HG02943 (cell line): ENCODE results near the gene FBLN5.

Experiments used
- ATAC-seq: cut with Tn5 transposase; IDR thresholded peaks from one replicate; pipeline ENCODE4 v1.9.1; 2021; ENCODE audit warnings: mild to moderate bottlenecking, low read depth, moderate library complexity; ENCODE audit not compliant: unreplicated experiment

Gene FBLN5

DNA sequence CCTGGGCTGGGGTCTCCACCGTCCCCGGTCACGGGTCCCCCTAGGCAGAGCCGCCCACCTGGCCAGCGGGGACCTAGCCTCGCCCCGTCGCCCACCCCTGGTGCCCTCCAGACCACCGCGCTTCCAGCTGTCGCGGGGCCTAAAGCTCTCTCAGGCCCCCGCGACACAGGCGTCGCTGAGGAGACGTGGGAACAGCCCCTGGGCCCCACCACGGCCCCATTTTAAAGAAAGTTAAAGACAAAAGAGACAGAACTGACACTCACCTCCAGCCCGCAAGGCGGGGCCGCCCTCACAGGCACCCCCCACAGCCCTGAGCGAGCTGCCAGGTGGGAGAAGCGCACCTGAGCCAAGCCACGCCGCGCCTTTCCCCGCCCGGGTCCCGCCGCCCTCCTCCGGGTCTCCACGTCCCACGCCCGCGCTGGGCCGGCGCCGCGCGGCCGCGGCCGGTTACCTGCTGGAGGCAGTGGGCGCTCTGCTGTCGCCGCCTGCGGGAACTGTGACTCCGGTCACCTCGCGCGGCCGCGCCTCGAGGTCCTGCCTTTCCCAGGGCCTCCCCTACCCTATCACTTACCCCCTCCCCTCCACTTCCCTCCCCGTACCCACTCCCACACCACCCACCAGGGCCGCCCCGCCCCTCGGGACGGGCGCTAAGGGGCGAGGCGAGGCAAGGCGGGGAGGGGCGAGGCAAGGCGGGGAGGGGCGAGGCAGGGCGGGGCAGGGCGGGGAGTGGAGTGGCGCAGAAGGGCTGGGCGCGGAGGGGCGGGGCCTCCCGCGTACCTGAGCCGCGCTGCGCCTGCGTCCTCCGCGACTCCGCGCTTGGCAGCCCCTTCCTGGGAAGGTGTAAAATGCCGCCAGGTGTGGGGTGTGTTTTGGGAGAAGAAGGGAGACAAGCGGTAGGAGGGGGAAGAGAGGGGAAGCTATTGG is 111.3 kb downstream of the FBLN5 start:
- ATAC-seq, result peak; percentile 70

DNA sequence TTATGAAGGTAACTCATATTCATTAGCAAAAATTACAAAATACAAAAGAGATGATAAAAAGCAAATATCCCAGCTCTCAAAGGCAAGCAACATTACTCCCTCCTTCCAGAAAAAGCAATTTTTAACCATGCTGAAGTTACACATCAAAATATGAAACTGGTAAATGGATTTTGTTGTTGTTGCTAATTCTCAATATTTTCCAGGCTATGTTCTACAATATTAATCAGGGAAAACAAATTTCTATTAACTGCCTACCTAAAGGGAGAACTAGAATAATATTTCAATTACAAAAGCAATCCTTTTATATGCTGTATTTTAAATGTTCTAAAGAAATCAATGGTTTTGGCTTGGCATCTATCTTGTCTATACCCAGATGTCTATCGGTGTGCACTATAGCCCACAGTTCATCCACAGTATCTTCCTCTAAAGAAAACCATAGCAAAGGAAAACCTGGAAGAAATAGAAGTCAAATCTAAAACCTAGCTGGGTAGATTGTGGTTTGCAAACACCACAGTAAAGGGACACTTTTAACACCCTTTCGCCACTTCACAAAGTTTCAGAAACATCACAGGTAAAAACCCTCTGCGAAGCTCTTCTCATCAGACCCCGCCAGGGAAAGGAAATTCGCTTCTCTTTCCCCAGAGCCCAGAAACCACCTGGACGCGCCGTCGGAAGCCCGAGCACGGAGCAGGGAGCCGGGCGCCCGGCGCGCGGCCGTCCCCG is 112.1 kb downstream of the FBLN5 start:
- peak; percentile 12 for ATAC-seq

DNA sequence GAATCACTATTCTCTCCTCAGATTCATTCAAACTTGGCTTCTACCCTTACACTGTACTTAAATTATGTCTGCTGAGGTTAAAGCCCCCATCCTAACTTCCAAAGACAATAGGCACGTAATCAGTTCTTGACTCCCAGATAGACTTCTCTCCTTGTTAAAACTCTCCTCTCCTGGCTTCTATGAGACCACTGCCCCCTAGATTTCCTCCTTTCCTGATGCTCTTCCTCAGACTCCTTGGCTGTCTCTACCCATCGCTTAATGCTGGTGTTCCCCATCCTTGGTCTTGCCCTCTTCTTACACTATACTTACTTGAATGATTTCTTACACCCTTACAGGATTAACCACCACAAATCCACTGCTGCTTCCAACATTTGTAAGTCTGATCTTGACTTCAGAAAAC is 112.9 kb downstream of the FBLN5 start:
- no peak for ATAC-seq

DNA sequence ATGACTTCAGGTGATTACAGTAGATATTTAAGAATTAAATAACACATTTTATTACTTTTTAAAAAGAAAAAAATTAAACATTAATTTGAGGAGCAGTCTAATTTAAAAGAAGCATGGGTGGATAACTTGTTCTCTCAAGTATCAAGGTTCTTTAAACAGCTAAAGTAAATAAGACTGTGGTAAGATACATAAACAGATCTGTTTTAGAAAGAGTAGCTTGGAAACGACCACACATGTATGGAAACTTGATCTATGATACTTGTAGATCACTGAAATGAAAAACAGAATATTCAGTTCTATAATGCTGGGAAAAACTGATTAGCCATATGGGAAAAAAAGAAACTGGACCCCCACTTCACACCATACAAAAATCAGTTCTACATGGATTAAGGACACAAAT is 116.2 kb downstream of the FBLN5 start:
- no peak for ATAC-seq

DNA sequence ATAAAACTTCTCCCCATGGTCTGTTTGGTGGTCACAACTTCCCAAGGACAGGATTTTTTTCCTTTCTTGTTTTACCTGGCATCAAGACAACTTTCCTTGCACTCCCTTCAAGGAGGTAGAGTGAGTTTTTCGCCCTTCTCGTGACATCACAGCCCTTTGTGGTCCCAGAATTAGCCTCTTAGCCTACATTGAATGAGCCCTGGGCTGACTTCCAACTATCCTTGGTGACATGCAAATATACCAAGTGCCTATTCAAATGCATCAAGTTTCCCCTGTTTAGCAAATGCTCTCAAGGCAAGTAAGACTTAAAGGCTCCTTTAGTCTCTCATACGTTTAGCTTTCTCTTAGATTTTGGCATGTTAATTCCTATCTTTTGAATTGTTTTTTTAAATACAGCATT is 116.7 kb downstream of the FBLN5 start:
- peak; percentile 59 for ATAC-seq

DNA sequence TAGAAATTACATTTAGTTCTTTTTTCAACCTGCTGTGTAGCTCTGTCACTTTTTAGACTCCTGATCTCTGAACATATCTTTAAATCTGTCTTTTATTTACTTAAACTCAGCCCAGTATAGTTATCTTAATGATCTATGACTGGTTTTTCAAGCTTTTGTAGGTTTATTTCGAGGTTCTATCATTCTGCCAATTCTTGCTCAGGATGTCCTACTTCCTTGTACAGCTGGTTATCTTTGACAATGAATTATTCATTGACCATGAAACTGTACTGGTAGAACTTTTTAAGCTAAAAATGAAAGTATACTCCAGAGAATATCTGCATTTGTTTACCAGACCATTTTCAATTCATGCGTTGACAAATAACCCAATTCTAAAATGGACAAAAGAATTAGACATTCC is 118.0 kb downstream of the FBLN5 start:
- ATAC-seq, result no peak

DNA sequence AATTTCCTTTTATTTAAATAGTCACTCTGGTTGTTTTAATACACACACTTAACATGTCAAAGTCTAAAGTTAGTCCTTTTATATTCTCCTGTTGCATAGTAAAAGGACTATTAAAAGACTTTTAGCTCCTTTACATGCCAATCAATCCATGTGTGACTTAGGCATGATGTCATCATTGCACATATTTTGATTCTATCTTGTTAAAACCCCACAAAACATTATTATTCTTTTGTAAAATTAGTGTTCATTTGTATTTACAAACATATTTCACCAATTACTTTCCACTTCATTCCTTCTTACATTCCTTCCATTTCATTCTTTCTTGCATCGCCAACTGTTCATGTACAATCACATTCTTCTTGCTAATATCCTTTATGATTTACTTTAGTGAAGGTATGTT is 119.7 kb downstream of the FBLN5 start:
- ATAC-seq, result no peak
